OCI-LY1 (cell line): Measurements from ENCODE around the gene CDKAL1.
"Not testable (repeated sequence)": the region's sequence is repeated elsewhere in the genome, so short reads cannot be mapped to it uniquely, and the experiment has no call there.

Experiments used
- H2AFZ ChIP-seq: fragments of 200-600 bp; sonication (generic), shearing (Covaris generic); 2 replicates; pipeline ENCODE4 v1.6.0; 2014; ENCODE audit warnings: antibody characterized with exemption, mild to moderate bottlenecking, low read length
- H3F3A ChIP-seq: fragments of 200-600 bp; sonication (generic), shearing (Covaris generic); 2 replicates; pipeline ENCODE4 v1.6.0; 2014; ENCODE audit warnings: mild to moderate bottlenecking, antibody characterized with exemption, low read length, moderate library complexity; ENCODE audit not compliant: insufficient read depth
- H3K27ac ChIP-seq: fragments of 200-600 bp; sonication (generic); 2 replicates; pipeline ENCODE4 v1.5.1; 2014; ENCODE audit warnings: low read length, mixed run types, mild to moderate bottlenecking, low read depth; ENCODE audit not compliant: poor library complexity, severe bottlenecking
- H3K27me3 ChIP-seq: fragments of 200-600 bp; sonication (generic); 2 replicates; pipeline ENCODE4 v1.6.0; 2014; ENCODE audit warnings: antibody characterized with exemption, mild to moderate bottlenecking, low read length, moderate library complexity; ENCODE audit not compliant: insufficient read depth
- H3K36me3 ChIP-seq: fragments of 200-600 bp; sonication (generic); 2 replicates; pipeline ENCODE4 v1.6.1; 2014; ENCODE audit warnings: mild to moderate bottlenecking, antibody characterized with exemption, low read length, moderate library complexity, mixed read lengths; ENCODE audit not compliant: insufficient read depth
- H3K4me1 ChIP-seq: fragments of 200-600 bp; sonication (generic); 2 replicates; pipeline ENCODE4 v1.5.1; 2014; ENCODE audit warnings: mild to moderate bottlenecking, low read length, moderate library complexity; ENCODE audit not compliant: insufficient read depth, severe bottlenecking
- H3K4me2 ChIP-seq: fragments of 200-600 bp; sonication (generic), shearing (Covaris generic); 2 replicates; pipeline ENCODE4 v1.6.1; 2014; ENCODE audit warnings: low read length
- H3K4me3 ChIP-seq: fragments of 200-600 bp; sonication (generic); 2 replicates; pipeline ENCODE4 v1.5.1; 2014; ENCODE audit warnings: low read length, low read depth, mild to moderate bottlenecking, mixed read lengths; ENCODE audit not compliant: poor library complexity, severe bottlenecking
- H3K79me2 ChIP-seq: fragments of 200-600 bp; shearing (Covaris generic); 2 replicates; pipeline ENCODE4 v1.6.1; 2016; ENCODE audit warnings: mixed run types, low read length, mixed read lengths; ENCODE audit not compliant: insufficient read depth
- H3K9ac ChIP-seq: fragments of 200-600 bp; sonication (generic), shearing (Covaris generic); 2 replicates; pipeline ENCODE4 v1.6.1; 2014; ENCODE audit warnings: mild to moderate bottlenecking, low read length, mixed read lengths
- H3K9me2 ChIP-seq: fragments of 200-600 bp; sonication (generic), shearing (Covaris generic); 2 replicates; pipeline ENCODE4 v1.6.1; 2014; ENCODE audit warnings: low read depth, mild to moderate bottlenecking, low read length, mixed read lengths
- H3K9me3 ChIP-seq: fragments of 200-600 bp; shearing (Covaris generic); 2 replicates; pipeline ENCODE4 v1.6.1; 2014; ENCODE audit warnings: low read length, mixed read lengths
- H4K20me1 ChIP-seq: fragments of 200-600 bp; sonication (generic), shearing (Covaris generic); 2 replicates; pipeline ENCODE4 v1.6.0; 2016; ENCODE audit warnings: mild to moderate bottlenecking, low read length; ENCODE audit not compliant: insufficient read depth
- EZH2 ChIP-seq: fragments of 200-600 bp; sonication (generic), shearing (Covaris generic); IDR thresholded peaks from 2 replicates; pipeline ENCODE4 v1.8.0; 2017; ENCODE audit warnings: borderline replicate concordance, mixed run types, mild to moderate bottlenecking, antibody characterized with exemption, low read length, moderate library complexity, mixed read lengths
- TF ChIP-seq, protein P1 (sequence below): fragments of 200-600 bp; sonication (generic), shearing (Covaris generic); IDR thresholded peaks from 2 replicates; pipeline ENCODE4 v1.5.1; 2017; ENCODE audit warnings: mild to moderate bottlenecking, antibody characterized with exemption, low read length, moderate library complexity, mixed read lengths

The CDKAL1 gene

DNA sequence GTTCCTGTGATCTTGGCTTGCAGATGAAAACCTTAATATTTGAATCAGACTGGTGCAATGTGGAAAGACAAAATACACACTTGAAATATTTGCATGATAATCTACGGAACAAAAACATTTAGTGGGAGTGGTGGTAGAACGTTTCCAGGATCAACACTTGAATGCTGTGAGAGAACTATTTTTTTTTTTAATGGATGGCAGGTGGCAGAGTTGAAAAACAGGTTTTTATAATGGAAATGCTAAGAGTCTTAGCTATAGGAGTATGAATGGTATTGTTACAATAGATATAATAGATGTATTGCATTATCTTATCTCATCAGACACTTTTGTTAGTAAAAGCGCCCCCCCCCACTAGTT lies 49.2 kb downstream of the CDKAL1 start:
- H2AFZ ChIP-seq: no peak overlapping the region
- no peak overlapping the region for H3K4me3 ChIP-seq
- H3K9ac ChIP-seq: no peak overlapping the region
- H3K9me2 ChIP-seq: no peaks in the 10 kb centered on the region
- no peaks in the 10 kb centered on the region for H3K79me2 ChIP-seq
- H3K4me1 ChIP-seq: no peaks in the 10 kb centered on the region
- no peak overlapping the region for H3K4me2 ChIP-seq
- H3K36me3 ChIP-seq: peaks cover 5% of the 10 kb centered on the region; the same call in 1 of the 2 replicates
- TF ChIP-seq EZH2: no peak
- TF ChIP-seq, protein P1, sequence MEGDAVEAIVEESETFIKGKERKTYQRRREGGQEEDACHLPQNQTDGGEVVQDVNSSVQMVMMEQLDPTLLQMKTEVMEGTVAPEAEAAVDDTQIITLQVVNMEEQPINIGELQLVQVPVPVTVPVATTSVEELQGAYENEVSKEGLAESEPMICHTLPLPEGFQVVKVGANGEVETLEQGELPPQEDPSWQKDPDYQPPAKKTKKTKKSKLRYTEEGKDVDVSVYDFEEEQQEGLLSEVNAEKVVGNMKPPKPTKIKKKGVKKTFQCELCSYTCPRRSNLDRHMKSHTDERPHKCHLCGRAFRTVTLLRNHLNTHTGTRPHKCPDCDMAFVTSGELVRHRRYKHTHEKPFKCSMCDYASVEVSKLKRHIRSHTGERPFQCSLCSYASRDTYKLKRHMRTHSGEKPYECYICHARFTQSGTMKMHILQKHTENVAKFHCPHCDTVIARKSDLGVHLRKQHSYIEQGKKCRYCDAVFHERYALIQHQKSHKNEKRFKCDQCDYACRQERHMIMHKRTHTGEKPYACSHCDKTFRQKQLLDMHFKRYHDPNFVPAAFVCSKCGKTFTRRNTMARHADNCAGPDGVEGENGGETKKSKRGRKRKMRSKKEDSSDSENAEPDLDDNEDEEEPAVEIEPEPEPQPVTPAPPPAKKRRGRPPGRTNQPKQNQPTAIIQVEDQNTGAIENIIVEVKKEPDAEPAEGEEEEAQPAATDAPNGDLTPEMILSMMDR: no peak
- no peaks in the 10 kb centered on the region for H3F3A ChIP-seq
- H4K20me1 ChIP-seq: no peaks in the 10 kb centered on the region
- H3K9me3 ChIP-seq: no peaks in the 10 kb centered on the region
- H3K27me3 ChIP-seq: no peaks in the 10 kb centered on the region
- no peak overlapping the region for H3K27ac ChIP-seq

- H4K20me1 ChIP-seq: no peaks in the 10 kb centered on the region
- H3K4me2 ChIP-seq: no peak overlapping the region
- no peaks in the 10 kb centered on the region for H3K79me2 ChIP-seq
- H3K27me3 ChIP-seq: no peaks in the 10 kb centered on the region
- no peaks in the 10 kb centered on the region for H3K4me1 ChIP-seq
- no peak overlapping the region for H3K4me3 ChIP-seq
- no peaks in the 10 kb centered on the region for H3F3A ChIP-seq
- no peak overlapping the region for H2AFZ ChIP-seq
- H3K9ac ChIP-seq: no peak overlapping the region
- no peaks in the 10 kb centered on the region for H3K9me2 ChIP-seq
- no peaks in the 10 kb centered on the region for H3K9me3 ChIP-seq
- TF ChIP-seq, protein P1: no peak
- no peak for TF ChIP-seq EZH2
- 0 out of 2 replicates have a peak, but pooled peaks cover 5% of the 10 kb centered on the region for H3K36me3 ChIP-seq
- H3K27ac ChIP-seq: no peak overlapping the region
These were observed 50.0 kb downstream of the CDKAL1 start for GRCh38 chr6:20584100-20584731.

- Histone ChIP-seq H3K4me2 (no peak overlapping the region), H3K79me2 (no peaks in the 10 kb centered on the region), H3K4me3 (no peak overlapping the region), H4K20me1 (no peaks in the 10 kb centered on the region), H3K27ac (no peak overlapping the region), H2AFZ (no peak overlapping the region), H3K27me3 (no peaks in the 10 kb centered on the region), H3F3A (no peaks in the 10 kb centered on the region), H3K9me3 (no peaks in the 10 kb centered on the region), H3K36me3 (0 out of 2 replicates have a peak, but pooled peaks cover under 1% of the 10 kb centered on the region), H3K4me1 (no peaks in the 10 kb centered on the region), H3K9ac (no peak overlapping the region), H3K9me2 (no peaks in the 10 kb centered on the region)
- TF ChIP-seq, protein P1: no peak
- no peak for TF ChIP-seq EZH2
These were observed 55.0 kb downstream of the CDKAL1 start for GRCh38 chr6:20589266-20589665.

DNA sequence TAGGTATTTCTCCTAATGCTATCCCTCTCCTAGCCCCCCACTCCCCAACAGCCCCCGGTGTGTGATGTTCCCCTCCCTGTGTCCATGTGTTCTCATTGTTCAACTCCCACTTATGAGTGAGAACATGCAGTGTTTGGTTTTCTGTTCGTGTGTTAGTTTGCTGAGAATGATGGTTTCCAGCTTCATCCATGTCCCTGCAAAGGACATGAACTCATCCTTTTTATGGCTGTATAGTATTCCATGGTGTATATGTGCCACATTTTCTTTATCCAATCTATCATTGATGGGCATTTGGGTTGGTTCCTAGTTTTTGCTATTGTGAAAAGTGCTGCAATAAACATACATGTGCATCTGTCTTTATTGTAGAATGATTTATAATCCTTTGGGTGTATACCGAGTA lies 56.2 kb downstream of the CDKAL1 start:
- not testable (repeated sequence) for H3F3A ChIP-seq

GRCh38 chr6:20594299-20594853 lies 60.1 kb downstream of the CDKAL1 start:
- H3K27ac ChIP-seq, H3K4me3 ChIP-seq, H3K9ac ChIP-seq, H3K9me3 ChIP-seq, H3K27me3 ChIP-seq, H3K4me1 ChIP-seq, H3K79me2 ChIP-seq, H2AFZ ChIP-seq, H3K4me2 ChIP-seq, H3F3A ChIP-seq, H3K9me2 ChIP-seq, H4K20me1 ChIP-seq: not testable (repeated sequence)
- H3K36me3 ChIP-seq: peaks cover 28% of the 10 kb centered on the region

More for the DNA sequence above, 56.2 kb downstream of the CDKAL1 start:
- H4K20me1 ChIP-seq, H3K27ac ChIP-seq, H3K4me3 ChIP-seq, H3K36me3 ChIP-seq, H3K9ac ChIP-seq, H3K9me2 ChIP-seq, H3K79me2 ChIP-seq, H3K27me3 ChIP-seq, H3K4me1 ChIP-seq, H3K9me3 ChIP-seq, H2AFZ ChIP-seq, H3K4me2 ChIP-seq: not testable (repeated sequence)
